ENCODE results near the gene IRAK3. TPM values are rescaled to one million over a fixed set of nuclear protein-coding genes. Genes with fewer than 3 reads are reported as not detected.

IRAK3 gene
- total RNA-seq, 4 donors from 2014 or later: 4.3 to 7.8 (median 5.4) TPM

DNA sequence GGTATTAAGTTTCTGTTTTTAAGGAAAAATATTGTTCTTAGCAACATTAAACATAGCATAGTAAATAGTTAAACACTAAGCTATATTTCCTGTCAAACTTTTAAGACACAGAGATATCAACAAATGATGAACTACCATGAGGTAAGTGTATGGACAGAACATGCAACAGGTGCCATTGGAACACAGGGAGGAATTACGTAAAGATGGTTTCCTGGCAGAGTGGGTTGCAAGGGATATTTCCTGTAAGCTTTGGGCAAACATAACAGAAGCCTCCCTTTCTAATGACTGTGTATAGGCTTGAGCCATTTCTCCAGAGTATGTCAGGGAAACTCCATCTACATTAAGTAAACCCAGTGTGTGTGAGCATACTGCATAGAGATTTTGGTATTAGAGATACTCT is 81.6 kb downstream of the IRAK3 start:
- H3K36me3 ChIP-seq: no peaks in the 10 kb centered on the region
- no peak for DNase-seq
- H3K9me3 ChIP-seq: no peaks in the 10 kb centered on the region
- in situ Hi-C loops (cut with MboI; ENCODE audit: low sequenced_read_pairs in 4 of 4): loop anchor here in 1 of 4 donors (25.0 kb wide), 2 partner anchors 142 to 417 kb away; partner anchors contain the start of gene GRIP1
- no peak overlapping the region for H3K4me3 ChIP-seq
- H3K4me1 ChIP-seq: no peaks in the 10 kb centered on the region
- intact Hi-C loops (cut with DNase I; ENCODE audit: low total_unique reads): loop anchor here (10.0 kb wide), 1 partner anchor 424 kb away; no protein-coding TSS in a partner anchor
- no peaks in the 10 kb centered on the region for H3K27me3 ChIP-seq
- no peak for ATAC-seq
- no peak overlapping the region for H3K27ac ChIP-seq
- no peak for TF ChIP-seq CTCF (IDR thresholded peaks at IDR 0.05 in 4 of 5, conservative IDR thresholded peaks at IDR 0.05 in 1 of 5)
- TF ChIP-seq POLR2A (IDR thresholded peaks at IDR 0.05): no peak

DNA sequence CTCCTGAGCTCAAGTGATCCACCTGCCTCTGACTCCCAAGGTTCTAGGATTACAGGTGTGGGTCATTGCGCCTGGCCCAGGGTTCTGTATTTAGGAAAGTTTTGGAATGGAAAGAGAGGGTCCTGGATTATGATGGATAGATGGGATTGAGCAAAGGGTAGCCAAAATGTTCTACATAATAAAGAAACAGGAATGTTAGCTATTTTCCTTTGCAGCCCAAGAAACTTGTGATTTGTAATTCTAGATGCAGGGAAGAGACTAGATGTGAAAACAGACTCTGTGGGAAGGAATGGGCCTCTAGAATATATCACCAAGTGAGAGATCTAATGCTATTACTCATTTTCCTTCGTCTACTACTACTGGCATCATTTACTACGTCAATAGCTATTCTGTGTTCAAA is 83.6 kb downstream of the IRAK3 start:
- TF ChIP-seq CTCF (IDR thresholded peaks at IDR 0.05 in 4 of 5, conservative IDR thresholded peaks at IDR 0.05 in 1 of 5): no peak
- no peak for TF ChIP-seq POLR2A (IDR thresholded peaks at IDR 0.05)
- in situ Hi-C loops (cut with MboI; ENCODE audit: low sequenced_read_pairs in 4 of 4): loop anchor here in 1 of 4 donors (25.0 kb wide), 2 partner anchors 140 to 415 kb away; partner anchors contain the start of gene GRIP1

DNA sequence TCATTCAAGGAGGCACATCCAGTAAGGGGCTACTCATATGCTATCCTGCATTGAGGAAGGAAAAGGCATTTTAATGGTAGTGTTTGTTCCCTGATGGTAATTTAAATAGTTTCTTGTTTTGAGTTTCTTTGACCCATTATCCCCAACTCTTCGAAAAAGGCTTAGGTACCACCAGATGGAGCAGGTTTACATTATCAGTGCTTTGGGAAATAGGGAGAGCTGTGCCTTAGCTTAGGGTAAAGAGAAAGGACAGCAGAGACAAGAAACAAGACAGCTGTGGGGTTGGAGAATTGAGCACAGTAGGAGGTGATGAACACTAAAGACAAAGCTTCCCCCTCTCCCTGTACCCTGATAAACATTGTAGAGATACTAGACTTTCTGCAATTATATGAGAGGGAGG is 84.1 kb downstream of the IRAK3 start:
- Histone ChIP-seq H3K27me3 (no peaks in the 10 kb centered on the region), H3K4me1 (no peaks in the 10 kb centered on the region), H3K27ac (no peak overlapping the region), H3K36me3 (no peaks in the 10 kb centered on the region), H3K9me3 (no peaks in the 10 kb centered on the region), H3K4me3 (no peak overlapping the region)
- intact Hi-C loops (cut with DNase I; ENCODE audit: low total_unique reads): loop anchor here (10.0 kb wide), 1 partner anchor 422 kb away; no protein-coding TSS in a partner anchor
- ATAC-seq (no peak), DNase-seq (no peak)
- TF ChIP-seq POLR2A (IDR thresholded peaks at IDR 0.05) (no peak), CTCF (IDR thresholded peaks at IDR 0.05 in 4 of 5, conservative IDR thresholded peaks at IDR 0.05 in 1 of 5) (no peak)
- in situ Hi-C loops (cut with MboI; ENCODE audit: low sequenced_read_pairs in 4 of 4): loop anchor here in 1 of 4 donors (25.0 kb wide), 2 partner anchors 139 to 414 kb away; partner anchors contain the start of gene GRIP1

More for the DNA sequence above, 83.6 kb downstream of the IRAK3 start:
- H3K27me3 ChIP-seq: no peaks in the 10 kb centered on the region
- H3K4me3 ChIP-seq: no peak overlapping the region
- intact Hi-C loops (cut with DNase I; ENCODE audit: low total_unique reads): loop anchor here (10.0 kb wide), 1 partner anchor 422 kb away; no protein-coding TSS in a partner anchor
- DNase-seq: no peak
- no peaks in the 10 kb centered on the region for H3K36me3 ChIP-seq
- H3K27ac ChIP-seq: no peak overlapping the region
- no peaks in the 10 kb centered on the region for H3K4me1 ChIP-seq
- no peak for ATAC-seq
- H3K9me3 ChIP-seq: no peaks in the 10 kb centered on the region

DNA sequence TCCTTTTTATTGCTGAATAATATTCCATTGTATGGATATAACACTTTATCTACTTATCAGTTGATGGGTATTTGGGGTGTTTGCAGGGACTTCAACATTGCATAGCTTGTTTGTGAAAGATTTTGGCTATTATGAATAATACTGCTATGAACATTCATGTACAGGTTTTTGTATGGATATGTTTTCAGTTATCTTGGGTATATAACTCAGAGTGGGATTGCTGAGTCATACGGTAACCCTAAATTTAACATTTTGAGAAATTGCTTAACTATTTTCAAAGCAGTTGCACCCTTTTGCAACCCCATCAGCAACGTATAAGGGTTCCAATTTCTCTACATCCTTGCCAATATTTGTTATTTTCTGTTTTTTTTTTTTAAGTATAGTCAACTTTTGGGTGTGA is 86.0 kb downstream of the IRAK3 start:
- intact Hi-C loops (cut with DNase I; ENCODE audit: low total_unique reads): loop anchor here (10.0 kb wide), 1 partner anchor 420 kb away; no protein-coding TSS in a partner anchor
- no peak for ATAC-seq
- Histone ChIP-seq H3K36me3 (no peaks in the 10 kb centered on the region), H3K27me3 (no peaks in the 10 kb centered on the region), H3K9me3 (no peaks in the 10 kb centered on the region), H3K4me1 (no peaks in the 10 kb centered on the region), H3K27ac (no peak overlapping the region), H3K4me3 (no peak overlapping the region)
- in situ Hi-C loops (cut with MboI; ENCODE audit: low sequenced_read_pairs in 4 of 4): no loop called here
- no peak for DNase-seq
- TF ChIP-seq CTCF (IDR thresholded peaks at IDR 0.05 in 4 of 5, conservative IDR thresholded peaks at IDR 0.05 in 1 of 5) (no peak), POLR2A (IDR thresholded peaks at IDR 0.05) (no peak)

Measured in gastrocnemius medialis (tissue), 4 donors.